Activated CD4-positive, CD25-positive, alpha-beta regulatory T cell treated with anti-CD3 and anti-CD28 coated beads, Interleukin-2, amount 50 U/mL, for 72 hours (primary cell): Measurements from ENCODE around the gene TUBA3D.
"Not testable (repeated sequence)": the region's sequence is repeated elsewhere in the genome, so short reads cannot be mapped to it uniquely, and the experiment has no call there.

Experiments
- DNase-seq: peaks from one replicate; pipeline ENCODE4 v3.0.0; 2021

The TUBA3D gene

GRCh38 chr2:131475831-131476230 is at the start of gene TUBA3D:
TSS of gene TUBA3D (plus strand) at chr2:131476119. CDS start at chr2:131476200, 81 bp downstream.
- DNase-seq = no peak

- DNase-seq = no peak
Measured at GRCh38 chr2:131426727-131427126, 49.2 kb upstream of the TUBA3D start.

GRCh38 chr2:131431336-131431735 is 44.6 kb upstream of the TUBA3D start:
- DNase-seq = no peak

GRCh38 chr2:131440742-131441468 is 35.0 kb upstream of the TUBA3D start:
- DNase-seq = not testable (repeated sequence)

GRCh38 chr2:131444736-131445514 is 31.0 kb upstream of the TUBA3D start:
- not testable (repeated sequence) for DNase-seq

- DNase-seq = not testable (repeated sequence)
Measured at GRCh38 chr2:131445515-131445797, 30.5 kb upstream of the TUBA3D start.

GRCh38 chr2:131445896-131446295 is 30.0 kb upstream of the TUBA3D start:
- DNase-seq = no peak

GRCh38 chr2:131447981-131448380 is 27.9 kb upstream of the TUBA3D start:
- not testable (repeated sequence) for DNase-seq

GRCh38 chr2:131451265-131451949 is 24.5 kb upstream of the TUBA3D start:
- not testable (repeated sequence) for DNase-seq

- DNase-seq = not testable (repeated sequence)
Measured at GRCh38 chr2:131454914-131455313, 21.0 kb upstream of the TUBA3D start.

- not testable (repeated sequence) for DNase-seq
Measured at GRCh38 chr2:131467722-131468121, 8.2 kb upstream of the TUBA3D start.

- not testable (repeated sequence) for DNase-seq
Measured at GRCh38 chr2:131470944-131471343, 5.0 kb upstream of the TUBA3D start.

- DNase-seq = not testable (repeated sequence)
Measured at GRCh38 chr2:131471624-131472023, 4.3 kb upstream of the TUBA3D start.

- not testable (repeated sequence) for DNase-seq
Measured at GRCh38 chr2:131473266-131473665, 2.7 kb upstream of the TUBA3D start.

- not testable (repeated sequence) for DNase-seq
Measured at GRCh38 chr2:131476363-131476762, 444 bp downstream of the TUBA3D start.

GRCh38 chr2:131477227-131477626 is 1.3 kb downstream of the TUBA3D start:
- not testable (repeated sequence) for DNase-seq

GRCh38 chr2:131478074-131478849 is 2.3 kb downstream of the TUBA3D start:
- DNase-seq = not testable (repeated sequence)

GRCh38 chr2:131478850-131479461 is 3.0 kb downstream of the TUBA3D start:
- not testable (repeated sequence) for DNase-seq

GRCh38 chr2:131480351-131480750 is 4.4 kb downstream of the TUBA3D start:
- not testable (repeated sequence) for DNase-seq

- DNase-seq = not testable (repeated sequence)
Measured at GRCh38 chr2:131482506-131483155, 6.7 kb downstream of the TUBA3D start.

- not testable (repeated sequence) for DNase-seq
Measured at GRCh38 chr2:131483981-131484820, 8.3 kb downstream of the TUBA3D start.
